WERI-Rb-1 (cell line): ENCODE data around the gene PALD1.

Source experiments
- DNase-seq: peaks from one replicate; pipeline ENCODE4 v3.0.0-alpha.2; 2020
- H3K27ac ChIP-seq: fragments of 250-450 bp; sonication (Bioruptor Pico); 2 replicates; pipeline ENCODE4 v1.5.1; 2020; ENCODE audit warnings: mild to moderate bottlenecking, moderate library complexity
- H3K27me3 ChIP-seq: fragments of 250-450 bp; sonication (Bioruptor Pico); 2 replicates; pipeline ENCODE4 v1.5.1; 2021; ENCODE audit warnings: mild to moderate bottlenecking, low read depth, moderate library complexity; ENCODE audit not compliant: insufficient read depth, severe bottlenecking
- H3K36me3 ChIP-seq: fragments of 250-450 bp; sonication (Bioruptor Pico); 2 replicates; pipeline ENCODE4 v1.5.1; 2020; ENCODE audit warnings: mild to moderate bottlenecking, moderate library complexity
- H3K4me3 ChIP-seq: 2 replicates; pipeline ENCODE4 v1.5.1; 2011; ENCODE audit warnings: low read depth, mild to moderate bottlenecking, control low read depth, low read length
- H3K9me3 ChIP-seq: fragments of 250-450 bp; sonication (Bioruptor Pico); 2 replicates; pipeline ENCODE4 v1.5.1; 2021; ENCODE audit warnings: mild to moderate bottlenecking, moderate library complexity; ENCODE audit not compliant: severe bottlenecking
- CTCF ChIP-seq: IDR thresholded peaks from 2 replicates; pipeline ENCODE4 v1.5.1; 2011; ENCODE audit warnings: low read depth, mild to moderate bottlenecking, control low read depth, inconsistent platforms, low read length

The PALD1 gene

GRCh38 chr10:70550459-70550858 is 71.9 kb downstream of the PALD1 start:
- no peak overlapping the region for H3K27ac ChIP-seq
- TF ChIP-seq CTCF, result no peak

GRCh38 chr10:70551466-70551865 is 72.9 kb downstream of the PALD1 start:
- Histone ChIP-seq H3K4me3 (no peak overlapping the region), H3K9me3 (no peaks in the 10 kb centered on the region), H3K27me3 (no peaks in the 10 kb centered on the region), H3K27ac (no peak overlapping the region), H3K36me3 (no peaks in the 10 kb centered on the region)
- no peak for TF ChIP-seq CTCF
- no peak for DNase-seq

More at GRCh38 chr10:70550459-70550858, 71.9 kb downstream of the PALD1 start:
- no peak overlapping the region for H3K4me3 ChIP-seq
- H3K9me3 ChIP-seq, result no peaks in the 10 kb centered on the region
- no peaks in the 10 kb centered on the region for H3K36me3 ChIP-seq
- no peak for DNase-seq
- H3K27me3 ChIP-seq, result no peaks in the 10 kb centered on the region

GRCh38 chr10:70551971-70552422 is 73.4 kb downstream of the PALD1 start:
- H3K9me3 ChIP-seq, result no peaks in the 10 kb centered on the region
- no peak overlapping the region for H3K4me3 ChIP-seq
- H3K27ac ChIP-seq, result no peak overlapping the region
- no peaks in the 10 kb centered on the region for H3K27me3 ChIP-seq
- TF ChIP-seq CTCF, result no peak
- no peak for DNase-seq
- H3K36me3 ChIP-seq, result no peaks in the 10 kb centered on the region

- DNase-seq, result no peak
- Histone ChIP-seq H3K9me3 (no peaks in the 10 kb centered on the region), H3K27ac (no peak overlapping the region), H3K36me3 (no peaks in the 10 kb centered on the region), H3K4me3 (no peak overlapping the region), H3K27me3 (no peaks in the 10 kb centered on the region)
- no peak for TF ChIP-seq CTCF
These were observed 74.0 kb downstream of the PALD1 start for GRCh38 chr10:70552586-70552985.

GRCh38 chr10:70555371-70555770 is 76.8 kb downstream of the PALD1 start:
- no peak for TF ChIP-seq CTCF
- Histone ChIP-seq H3K4me3 (no peak overlapping the region), H3K36me3 (no peaks in the 10 kb centered on the region), H3K9me3 (no peaks in the 10 kb centered on the region), H3K27me3 (no peaks in the 10 kb centered on the region), H3K27ac (no peak overlapping the region)
- DNase-seq, result no peak

GRCh38 chr10:70557086-70557845 is 78.7 kb downstream of the PALD1 start:
- H3K36me3 ChIP-seq, result no peaks in the 10 kb centered on the region
- H3K9me3 ChIP-seq, result no peaks in the 10 kb centered on the region
- no peak for TF ChIP-seq CTCF
- H3K27me3 ChIP-seq, result no peaks in the 10 kb centered on the region
- DNase-seq, result no peak
- H3K27ac ChIP-seq, result no peak overlapping the region
- H3K4me3 ChIP-seq, result no peak overlapping the region
